Coronary artery (tissue), 2 donors: ENCODE measurements around the gene TMEM59L.

Experiments used
- DNase-seq: peaks from one replicate; pipeline ENCODE4 v3.0.0-alpha.2; 2017; ENCODE audit warnings: low spot score
- H3K27ac ChIP-seq, 2 donors: fragments of 200-600 bp; sonication (generic); one replicate each; pipeline ENCODE4 v1.5.1; 2016 to 2019
- H3K4me3 ChIP-seq: fragments of 200-600 bp; sonication (generic); 2 replicates; pipeline ENCODE4 v1.5.1; 2016; ENCODE audit warnings: mild to moderate bottlenecking, moderate library complexity
- TF ChIP-seq, protein P1 (sequence below): fragments of 200-600 bp; sonication (generic); IDR thresholded peaks from one replicate; pipeline ENCODE4 v1.5.1; 2019; ENCODE audit warnings: antibody characterized with exemption

The TMEM59L gene

GRCh38 chr19:18656337-18657086 lies 43.8 kb downstream of the TMEM59L start:
- peak overlapping the region; percentile 98 for H3K27ac ChIP-seq
- TF ChIP-seq, protein P1, sequence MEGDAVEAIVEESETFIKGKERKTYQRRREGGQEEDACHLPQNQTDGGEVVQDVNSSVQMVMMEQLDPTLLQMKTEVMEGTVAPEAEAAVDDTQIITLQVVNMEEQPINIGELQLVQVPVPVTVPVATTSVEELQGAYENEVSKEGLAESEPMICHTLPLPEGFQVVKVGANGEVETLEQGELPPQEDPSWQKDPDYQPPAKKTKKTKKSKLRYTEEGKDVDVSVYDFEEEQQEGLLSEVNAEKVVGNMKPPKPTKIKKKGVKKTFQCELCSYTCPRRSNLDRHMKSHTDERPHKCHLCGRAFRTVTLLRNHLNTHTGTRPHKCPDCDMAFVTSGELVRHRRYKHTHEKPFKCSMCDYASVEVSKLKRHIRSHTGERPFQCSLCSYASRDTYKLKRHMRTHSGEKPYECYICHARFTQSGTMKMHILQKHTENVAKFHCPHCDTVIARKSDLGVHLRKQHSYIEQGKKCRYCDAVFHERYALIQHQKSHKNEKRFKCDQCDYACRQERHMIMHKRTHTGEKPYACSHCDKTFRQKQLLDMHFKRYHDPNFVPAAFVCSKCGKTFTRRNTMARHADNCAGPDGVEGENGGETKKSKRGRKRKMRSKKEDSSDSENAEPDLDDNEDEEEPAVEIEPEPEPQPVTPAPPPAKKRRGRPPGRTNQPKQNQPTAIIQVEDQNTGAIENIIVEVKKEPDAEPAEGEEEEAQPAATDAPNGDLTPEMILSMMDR: no peak
- no peak overlapping the region for H3K4me3 ChIP-seq
- DNase-seq: peak; percentile 73

DNA sequence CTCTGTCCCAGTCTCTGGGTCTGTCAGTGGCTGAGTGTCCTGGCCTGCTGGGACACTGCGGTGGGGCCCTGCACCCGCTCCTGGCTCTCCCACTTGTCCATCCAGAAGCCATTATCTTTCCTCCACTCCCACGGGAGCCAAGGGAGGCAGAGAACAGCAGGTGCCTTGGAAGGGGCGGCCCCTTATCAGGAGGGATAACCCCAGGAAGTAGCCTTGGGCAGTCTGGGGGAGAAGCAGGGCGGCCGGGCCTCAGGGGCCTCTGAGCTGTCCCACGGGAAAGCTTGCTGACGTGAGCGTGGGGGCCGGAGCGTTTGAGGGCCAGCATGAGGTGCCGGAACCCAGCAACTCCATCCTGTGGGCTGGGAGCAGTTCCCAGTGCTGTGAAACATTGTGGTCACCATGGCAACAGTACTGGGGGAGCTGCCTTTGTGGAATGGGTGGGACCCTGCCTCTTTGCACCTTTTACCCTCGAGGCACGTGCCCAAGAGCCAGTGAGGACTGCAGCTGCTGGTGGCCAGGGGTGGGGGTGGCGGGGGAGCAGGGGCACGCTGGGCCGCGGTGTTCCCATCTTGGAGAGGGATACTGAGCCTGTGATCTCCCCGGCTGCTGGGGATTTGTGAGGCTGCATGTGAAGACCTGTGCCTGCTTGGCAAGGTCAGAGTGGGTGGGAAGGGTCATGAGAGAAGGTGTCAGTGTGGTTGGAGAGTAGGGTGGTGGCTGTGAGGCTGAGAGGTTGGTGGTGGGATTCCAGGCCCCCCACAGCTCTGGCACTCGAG lies 45.1 kb downstream of the TMEM59L start:
- peak; percentile 98 for DNase-seq
- Histone ChIP-seq H3K4me3 (peak overlapping the region; percentile 53), H3K27ac (peak overlapping the region; percentile 98)
- TF ChIP-seq, protein P1: no peak

DNA sequence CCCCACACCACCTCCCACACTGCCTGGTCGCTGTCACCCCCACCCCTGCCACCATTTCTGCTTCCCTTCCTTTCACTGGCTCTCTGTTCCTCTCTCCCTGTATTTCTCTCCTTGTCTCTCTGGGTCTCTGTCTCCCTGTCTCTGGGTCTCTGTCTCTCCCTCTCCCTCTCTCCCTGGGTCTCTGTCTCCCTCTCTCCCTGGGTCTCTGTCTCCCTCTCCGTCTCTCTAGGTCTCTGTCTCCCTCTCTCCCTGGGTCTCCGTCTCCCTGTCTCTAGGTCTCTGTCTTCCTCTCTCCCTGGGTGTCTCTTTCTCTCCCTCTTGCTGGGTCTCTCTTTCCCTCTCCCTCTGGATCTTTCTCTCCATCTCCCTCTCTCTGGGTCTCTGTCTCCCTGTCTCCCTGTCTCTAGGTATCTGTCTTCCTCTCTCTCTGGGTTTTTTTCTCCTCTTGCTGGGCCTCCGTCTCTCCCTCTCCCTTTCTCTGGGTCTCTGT lies 45.7 kb downstream of the TMEM59L start:
- TF ChIP-seq, protein P1: no peak
- H3K4me3 ChIP-seq: peak overlapping the region; percentile 53
- DNase-seq: no peak
- H3K27ac ChIP-seq: peak overlapping the region; percentile 98

- Histone ChIP-seq H3K27ac (peak overlapping the region; percentile 98), H3K4me3 (peak overlapping the region; percentile 55)
- peak; percentile 89 for DNase-seq
- TF ChIP-seq, protein P1: no peak
These were observed 46.8 kb downstream of the TMEM59L start for GRCh38 chr19:18659281-18660050.

DNA sequence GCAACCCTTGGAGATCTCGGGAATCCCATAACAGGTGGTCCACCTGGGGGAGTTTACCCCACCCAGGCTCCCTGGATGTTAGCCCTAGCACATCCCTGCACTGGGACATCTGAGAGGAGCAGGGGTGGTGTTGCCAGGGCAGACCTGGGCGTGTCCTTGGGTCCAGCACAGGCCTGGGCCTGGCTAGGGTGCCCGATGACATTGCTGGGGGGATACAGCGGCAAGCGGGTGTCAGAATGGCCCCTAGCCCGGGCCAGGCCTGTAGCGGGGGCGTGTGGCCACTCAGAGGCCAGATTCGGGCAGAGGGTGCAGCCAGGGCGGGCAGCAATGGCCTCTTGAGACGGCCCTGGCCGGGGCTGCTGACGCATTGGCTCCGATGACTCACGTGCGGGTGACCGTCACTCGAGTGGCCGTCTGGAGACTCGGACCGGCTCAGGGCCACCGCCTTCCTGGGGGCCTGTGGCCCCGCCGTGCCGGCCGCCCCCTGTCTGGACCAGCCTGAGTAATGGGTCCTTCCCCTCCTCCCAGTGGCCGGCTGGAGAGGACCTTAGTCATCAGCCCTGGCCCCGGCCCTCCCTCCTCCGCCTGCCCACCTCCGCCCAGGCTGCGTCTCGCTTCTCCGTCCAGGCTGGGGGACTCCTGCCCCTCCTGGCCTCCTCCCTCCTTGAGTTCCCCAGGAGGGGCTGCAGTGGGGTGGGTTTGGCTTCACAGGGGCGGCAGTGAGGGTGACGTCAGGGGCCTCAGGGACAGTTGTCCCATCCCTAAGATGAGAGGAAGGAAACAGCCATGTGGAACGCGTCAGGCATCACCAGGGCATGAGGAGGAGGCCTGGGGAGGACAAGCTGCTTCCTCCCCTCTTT lies 47.6 kb downstream of the TMEM59L start:
- Histone ChIP-seq H3K27ac (peak overlapping the region; percentile 98), H3K4me3 (peak overlapping the region; percentile 55)
- TF ChIP-seq, protein P1: no peak
- DNase-seq: peak; percentile 97
